NB4 (cell line): ENCODE data around the gene RAPGEFL1.

Experiments used
- CTCF ChIP-seq: IDR thresholded peaks from one replicate; pipeline ENCODE4 v1.5.1; 2012; ENCODE audit warnings: low read depth, low read length
- POLR2A ChIP-seq: IDR thresholded peaks from 2 replicates; pipeline ENCODE4 v1.6.1; 2011; ENCODE audit warnings: mild to moderate bottlenecking; ENCODE audit not compliant: insufficient read length; ENCODE audit errors: extremely low read depth

DNA sequence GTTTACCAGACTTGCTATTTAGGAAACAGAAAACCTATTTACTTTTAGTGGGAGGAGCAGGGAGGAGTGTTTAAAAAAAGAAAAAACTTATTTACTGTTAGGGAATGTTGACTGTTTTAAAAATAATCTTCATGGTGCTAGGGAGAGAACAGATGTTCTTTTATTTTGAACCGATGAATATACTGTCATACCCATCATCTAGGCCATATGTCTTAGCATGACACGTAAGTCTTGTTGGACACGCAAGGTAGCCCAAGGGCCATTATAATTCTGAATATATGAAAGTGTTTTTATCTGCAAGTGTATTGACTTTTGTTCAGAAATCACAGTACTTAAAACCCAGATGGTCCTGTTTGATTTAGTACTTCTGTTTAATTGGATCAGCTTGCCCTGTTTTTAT is 53.4 kb downstream of the RAPGEFL1 start:
- TF ChIP-seq POLR2A: no peak
- TF ChIP-seq CTCF: no peak
